ENCODE results near the gene PSMB9.
A peak's percentile ranks its signal among the peaks of the same experiment; 100 is the strongest.

The PSMB9 gene

DNA sequence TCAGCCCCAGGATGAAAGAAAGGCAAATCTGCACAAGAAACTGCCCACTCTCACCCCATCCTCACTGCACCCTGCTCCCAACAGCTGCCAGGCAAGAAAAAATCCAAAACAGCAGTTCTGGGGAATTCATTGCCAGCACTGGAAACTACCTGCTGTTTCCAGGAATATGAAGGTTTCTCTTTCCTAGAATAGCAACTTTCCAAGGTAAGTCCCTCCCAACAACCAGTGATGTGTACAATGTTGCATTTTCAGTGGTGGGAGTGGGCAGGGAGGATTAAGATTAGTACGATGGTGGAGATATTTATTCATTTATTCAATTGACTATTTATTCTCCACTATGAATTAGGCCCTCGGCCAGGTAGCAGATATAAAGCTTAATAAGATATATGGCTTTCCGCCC is 27.0 kb upstream of the PSMB9 start:
- Histone ChIP-seq H3K27ac (ENCODE audit: low read depth, low read length) (no peak overlapping the region), H3K36me3 (ENCODE audit: control insufficient read depth, insufficient read depth, low read length) (peaks cover 16% of the 10 kb centered on the region), H3K4me1 (ENCODE audit: control insufficient read depth, insufficient read depth, low read length) (peaks cover 9% of the 10 kb centered on the region; the same call in 1 of the 2 replicates), H3K9ac (ENCODE audit: low read depth, low read length) (no peak overlapping the region), H3K27me3 (ENCODE audit: control insufficient read depth, insufficient read depth, low read length) (no peaks in the 10 kb centered on the region), H3K4me3 (ENCODE audit: low read depth, low read length) (no peak overlapping the region), H3K9me3 (ENCODE audit: control insufficient read depth, insufficient read depth, low read length) (no peaks in the 10 kb centered on the region)

DNA sequence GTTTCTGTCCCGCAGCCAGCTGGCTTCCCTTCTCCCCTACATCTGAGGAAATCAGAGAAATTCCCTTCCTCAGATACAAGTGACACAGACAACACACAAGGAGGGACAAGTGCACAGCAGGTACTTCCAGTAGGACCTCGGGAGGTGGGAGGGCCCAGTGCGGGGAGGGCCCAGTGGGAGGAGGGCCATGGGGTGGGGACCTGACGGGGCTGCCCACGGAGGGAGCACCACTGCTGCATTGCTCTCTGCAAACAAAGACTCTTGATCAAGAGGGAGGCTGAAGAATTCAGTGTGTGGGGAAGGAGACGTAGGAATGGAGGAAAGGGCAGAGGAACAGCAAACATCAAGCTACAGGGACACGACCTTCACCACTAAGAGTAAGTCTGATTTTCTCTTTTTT is 24.5 kb upstream of the PSMB9 start:
- H3K27me3 ChIP-seq (ENCODE audit: control insufficient read depth, insufficient read depth, low read length) = no peaks in the 10 kb centered on the region
- peaks cover 9% of the 10 kb centered on the region; the same call in 1 of the 2 replicates for H3K4me1 ChIP-seq (ENCODE audit: control insufficient read depth, insufficient read depth, low read length)
- no peaks in the 10 kb centered on the region for H3K9me3 ChIP-seq (ENCODE audit: control insufficient read depth, insufficient read depth, low read length)
- no peak overlapping the region for H3K4me3 ChIP-seq (ENCODE audit: low read depth, low read length)
- no peak overlapping the region for H3K27ac ChIP-seq (ENCODE audit: low read depth, low read length)
- H3K9ac ChIP-seq (ENCODE audit: low read depth, low read length) = no peak overlapping the region
- H3K36me3 ChIP-seq (ENCODE audit: control insufficient read depth, insufficient read depth, low read length) = peaks cover 23% of the 10 kb centered on the region

DNA sequence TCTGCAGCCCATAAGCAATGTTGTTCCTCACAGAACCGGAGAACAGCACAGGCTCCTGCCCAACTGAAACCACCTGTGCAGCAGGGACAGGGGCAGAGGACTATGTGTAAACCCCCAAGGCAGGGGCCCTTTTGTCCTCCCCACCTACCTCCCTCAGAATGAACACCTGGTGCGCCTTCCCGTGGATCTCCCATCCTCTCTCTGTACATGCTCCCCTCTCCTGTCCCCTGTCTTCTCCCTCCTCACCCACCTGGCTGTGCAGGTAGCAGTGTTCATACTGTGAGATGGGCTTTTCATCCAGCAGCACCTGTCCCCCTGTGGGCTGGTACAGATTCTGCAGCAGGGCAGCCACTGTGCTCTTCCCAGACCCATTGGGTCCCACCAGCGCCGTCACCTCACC is 24.0 kb upstream of the PSMB9 start:
- H3K9ac ChIP-seq (ENCODE audit: low read depth, low read length) = no peak overlapping the region
- H3K36me3 ChIP-seq (ENCODE audit: control insufficient read depth, insufficient read depth, low read length) = peaks cover 29% of the 10 kb centered on the region
- H3K4me3 ChIP-seq (ENCODE audit: low read depth, low read length) = no peak overlapping the region
- H3K9me3 ChIP-seq (ENCODE audit: control insufficient read depth, insufficient read depth, low read length) = no peaks in the 10 kb centered on the region
- H3K4me1 ChIP-seq (ENCODE audit: control insufficient read depth, insufficient read depth, low read length) = peaks cover 9% of the 10 kb centered on the region; the same call in 1 of the 2 replicates
- H3K27me3 ChIP-seq (ENCODE audit: control insufficient read depth, insufficient read depth, low read length) = no peaks in the 10 kb centered on the region
- no peak overlapping the region for H3K27ac ChIP-seq (ENCODE audit: low read depth, low read length)

DNA sequence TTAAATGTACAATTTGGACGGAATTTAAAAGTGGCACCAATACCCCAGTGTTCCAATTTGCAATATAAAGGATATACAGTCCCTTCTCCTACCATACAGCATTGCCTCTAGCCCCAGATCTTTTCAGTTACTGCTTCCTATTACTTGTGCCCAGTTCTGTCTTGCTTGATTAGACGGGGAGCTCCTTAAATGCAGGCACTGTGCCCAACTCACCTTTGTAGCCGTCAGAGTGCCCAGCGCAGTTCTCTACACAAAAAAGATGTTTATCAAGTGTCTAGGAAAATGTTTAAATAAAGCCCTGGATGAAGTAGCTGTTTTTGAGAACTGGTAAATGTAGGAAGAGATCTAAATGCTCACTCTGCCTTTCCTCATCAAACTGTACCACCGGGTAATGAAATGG is 23.1 kb upstream of the PSMB9 start:
- Histone ChIP-seq H3K27ac (ENCODE audit: low read depth, low read length) (no peak overlapping the region), H3K9me3 (ENCODE audit: control insufficient read depth, insufficient read depth, low read length) (no peaks in the 10 kb centered on the region), H3K4me3 (ENCODE audit: low read depth, low read length) (no peak overlapping the region), H3K4me1 (ENCODE audit: control insufficient read depth, insufficient read depth, low read length) (peaks cover 8% of the 10 kb centered on the region; the same call in 1 of the 2 replicates), H3K27me3 (ENCODE audit: control insufficient read depth, insufficient read depth, low read length) (no peaks in the 10 kb centered on the region), H3K9ac (ENCODE audit: low read depth, low read length) (no peak overlapping the region), H3K36me3 (ENCODE audit: control insufficient read depth, insufficient read depth, low read length) (peaks cover 31% of the 10 kb centered on the region)

DNA sequence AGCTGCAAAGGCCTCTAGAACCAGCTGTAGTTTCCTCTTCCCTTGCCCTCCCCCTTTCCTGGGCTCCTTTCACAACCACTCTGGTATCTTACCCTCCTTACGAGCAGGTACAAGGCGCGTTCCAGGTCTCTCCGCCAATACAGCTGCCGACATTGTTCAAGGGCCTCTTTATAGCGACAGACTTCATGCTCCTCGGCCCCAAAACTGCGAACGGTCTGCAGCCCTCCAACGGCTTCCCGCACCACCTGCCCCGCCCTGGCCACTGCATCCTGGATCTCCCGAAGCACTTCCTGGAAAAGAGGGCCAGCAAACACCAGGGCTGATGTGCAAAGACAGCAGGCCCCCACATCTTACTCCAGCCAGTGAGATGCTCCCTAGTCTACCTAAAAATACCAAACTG is 21.5 kb upstream of the PSMB9 start:
- Histone ChIP-seq H3K27ac (ENCODE audit: low read depth, low read length) (no peak overlapping the region), H3K9me3 (ENCODE audit: control insufficient read depth, insufficient read depth, low read length) (no peaks in the 10 kb centered on the region), H3K4me1 (ENCODE audit: control insufficient read depth, insufficient read depth, low read length) (peaks cover 3% of the 10 kb centered on the region; the same call in 1 of the 2 replicates), H3K36me3 (ENCODE audit: control insufficient read depth, insufficient read depth, low read length) (peaks cover 31% of the 10 kb centered on the region), H3K27me3 (ENCODE audit: control insufficient read depth, insufficient read depth, low read length) (no peaks in the 10 kb centered on the region), H3K9ac (ENCODE audit: low read depth, low read length) (no peak overlapping the region), H3K4me3 (ENCODE audit: low read depth, low read length) (no peak overlapping the region)

DNA sequence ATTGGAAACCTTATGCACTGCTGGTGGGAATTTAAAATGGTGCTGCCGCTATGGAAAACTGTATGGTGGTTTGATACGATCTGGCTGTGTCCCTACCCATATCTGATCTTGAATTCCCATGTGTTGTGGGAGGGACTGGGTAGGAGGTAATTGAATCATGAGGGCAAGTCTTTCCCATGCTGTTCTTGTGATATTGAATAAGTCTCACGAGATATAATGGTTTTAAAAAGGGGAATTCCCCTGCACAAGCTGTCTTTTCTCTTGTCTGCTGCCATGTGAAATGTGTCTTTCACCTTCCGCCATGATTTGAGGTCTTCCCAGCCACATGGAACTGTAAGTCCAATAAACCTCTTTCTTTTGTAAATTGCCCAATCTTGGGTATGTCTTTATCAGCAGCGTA is 20.3 kb upstream of the PSMB9 start:
- no peaks in the 10 kb centered on the region for H3K9me3 ChIP-seq (ENCODE audit: control insufficient read depth, insufficient read depth, low read length)
- H3K9ac ChIP-seq (ENCODE audit: low read depth, low read length) = no peak overlapping the region
- no peak overlapping the region for H3K4me3 ChIP-seq (ENCODE audit: low read depth, low read length)
- H3K27ac ChIP-seq (ENCODE audit: low read depth, low read length) = no peak overlapping the region
- no peaks in the 10 kb centered on the region for H3K27me3 ChIP-seq (ENCODE audit: control insufficient read depth, insufficient read depth, low read length)
- H3K4me1 ChIP-seq (ENCODE audit: control insufficient read depth, insufficient read depth, low read length) = peaks cover 7% of the 10 kb centered on the region; the same call in 1 of the 2 replicates
- H3K36me3 ChIP-seq (ENCODE audit: control insufficient read depth, insufficient read depth, low read length) = peaks cover 31% of the 10 kb centered on the region

DNA sequence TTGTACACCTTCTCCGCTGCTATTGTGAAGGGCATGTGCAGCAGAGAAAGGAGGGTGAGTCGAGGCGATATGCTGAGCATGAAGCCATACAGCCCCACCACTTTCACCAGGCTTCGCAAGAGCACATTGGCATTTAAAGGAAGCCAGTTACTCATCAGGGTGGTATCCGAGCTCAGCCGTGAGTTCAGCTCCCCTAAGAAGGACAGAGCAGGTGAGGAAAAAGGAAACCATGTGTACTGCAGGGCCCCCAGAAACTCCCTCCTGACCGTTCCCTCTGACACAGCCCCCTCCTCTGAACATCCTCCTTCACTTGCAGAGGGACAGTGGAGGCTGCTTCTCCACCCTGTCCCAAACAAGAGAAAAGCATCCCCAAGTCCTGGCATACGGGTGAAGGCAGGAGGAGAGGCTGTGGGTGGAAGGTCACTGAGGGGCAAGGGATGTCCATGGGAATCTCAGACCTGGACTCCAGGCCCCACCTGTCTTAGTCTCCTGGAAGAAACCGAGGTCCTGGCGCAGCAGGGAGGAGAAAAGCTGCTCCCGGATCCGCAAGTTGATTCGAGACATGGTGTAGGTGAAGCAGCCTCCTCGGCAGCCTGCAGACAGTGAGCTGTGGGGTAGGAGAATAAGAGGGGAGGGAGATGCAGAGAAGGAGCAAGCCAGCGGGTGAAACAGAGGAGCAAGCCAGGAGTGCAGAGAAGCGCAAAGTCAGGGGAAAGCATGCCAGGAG is 18.7 kb upstream of the PSMB9 start:
- Histone ChIP-seq H3K36me3 (ENCODE audit: control insufficient read depth, insufficient read depth, low read length) (peaks cover 23% of the 10 kb centered on the region; the same call in 1 of the 2 replicates), H3K27ac (ENCODE audit: low read depth, low read length) (no peak overlapping the region), H3K4me3 (ENCODE audit: low read depth, low read length) (no peak overlapping the region)

DNA sequence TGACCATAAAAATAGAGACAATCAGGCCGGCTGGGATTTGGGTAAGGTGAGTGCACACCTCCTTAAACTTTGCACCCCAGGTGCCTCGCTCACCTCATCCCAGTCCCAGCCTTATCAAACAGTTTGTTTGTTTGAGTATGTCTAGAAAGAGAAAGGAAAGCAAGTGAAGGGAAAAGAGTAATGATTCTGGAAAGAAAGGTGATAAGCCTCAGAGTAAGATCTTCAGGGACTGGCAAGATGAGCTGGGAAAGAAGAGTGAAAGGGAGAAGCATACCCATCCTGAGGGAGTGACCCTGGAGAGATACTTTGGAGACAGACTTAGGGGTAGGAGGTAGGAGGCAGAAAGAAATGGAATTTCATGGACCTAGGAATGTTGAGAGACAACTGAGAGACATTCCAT is 17.1 kb upstream of the PSMB9 start:
- H3K9me3 ChIP-seq (ENCODE audit: control insufficient read depth, insufficient read depth, low read length) = no peaks in the 10 kb centered on the region

More for the DNA sequence above, 18.7 kb upstream of the PSMB9 start:
- H3K9ac ChIP-seq (ENCODE audit: low read depth, low read length) = no peak overlapping the region
- H3K4me1 ChIP-seq (ENCODE audit: control insufficient read depth, insufficient read depth, low read length) = peaks cover 7% of the 10 kb centered on the region; the same call in 1 of the 2 replicates
- no peaks in the 10 kb centered on the region for H3K27me3 ChIP-seq (ENCODE audit: control insufficient read depth, insufficient read depth, low read length)
- H3K9me3 ChIP-seq (ENCODE audit: control insufficient read depth, insufficient read depth, low read length) = no peaks in the 10 kb centered on the region

DNA sequence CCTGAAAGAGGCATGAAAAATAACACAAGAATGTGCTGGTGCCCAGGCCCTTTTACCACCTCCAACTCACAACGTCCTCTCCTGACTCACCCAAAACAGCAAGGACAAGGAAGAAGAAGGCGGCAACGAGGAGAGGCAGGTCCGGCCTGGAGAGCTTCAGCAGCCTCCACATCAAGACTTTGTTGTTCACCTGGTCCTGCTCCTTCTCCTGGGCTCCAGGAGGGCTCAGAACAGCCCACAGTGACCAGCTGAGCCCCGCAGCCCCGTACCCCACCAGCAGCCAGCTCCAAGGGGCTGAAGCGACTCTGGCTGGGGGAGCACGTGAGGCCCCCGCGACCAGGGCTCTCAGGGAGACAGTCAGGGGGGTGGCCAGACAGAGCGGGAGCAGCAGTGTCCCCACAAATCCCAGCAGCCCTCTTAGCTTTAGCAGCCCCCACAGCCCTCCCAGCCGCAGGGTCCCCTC is 16.3 kb upstream of the PSMB9 start:
- Histone ChIP-seq H3K36me3 (ENCODE audit: control insufficient read depth, insufficient read depth, low read length) (peaks cover 12% of the 10 kb centered on the region; the same call in 1 of the 2 replicates), H3K27me3 (ENCODE audit: control insufficient read depth, insufficient read depth, low read length) (peaks cover 2% of the 10 kb centered on the region), H3K27ac (ENCODE audit: low read depth, low read length) (no peak overlapping the region)

More for the DNA sequence above, 17.1 kb upstream of the PSMB9 start:
- Histone ChIP-seq H3K27ac (ENCODE audit: low read depth, low read length) (no peak overlapping the region), H3K4me1 (ENCODE audit: control insufficient read depth, insufficient read depth, low read length) (peaks cover 7% of the 10 kb centered on the region; the same call in 1 of the 2 replicates), H3K4me3 (ENCODE audit: low read depth, low read length) (no peak overlapping the region), H3K27me3 (ENCODE audit: control insufficient read depth, insufficient read depth, low read length) (no peaks in the 10 kb centered on the region), H3K9ac (ENCODE audit: low read depth, low read length) (no peak overlapping the region), H3K36me3 (ENCODE audit: control insufficient read depth, insufficient read depth, low read length) (peaks cover 15% of the 10 kb centered on the region; the same call in 1 of the 2 replicates)

DNA sequence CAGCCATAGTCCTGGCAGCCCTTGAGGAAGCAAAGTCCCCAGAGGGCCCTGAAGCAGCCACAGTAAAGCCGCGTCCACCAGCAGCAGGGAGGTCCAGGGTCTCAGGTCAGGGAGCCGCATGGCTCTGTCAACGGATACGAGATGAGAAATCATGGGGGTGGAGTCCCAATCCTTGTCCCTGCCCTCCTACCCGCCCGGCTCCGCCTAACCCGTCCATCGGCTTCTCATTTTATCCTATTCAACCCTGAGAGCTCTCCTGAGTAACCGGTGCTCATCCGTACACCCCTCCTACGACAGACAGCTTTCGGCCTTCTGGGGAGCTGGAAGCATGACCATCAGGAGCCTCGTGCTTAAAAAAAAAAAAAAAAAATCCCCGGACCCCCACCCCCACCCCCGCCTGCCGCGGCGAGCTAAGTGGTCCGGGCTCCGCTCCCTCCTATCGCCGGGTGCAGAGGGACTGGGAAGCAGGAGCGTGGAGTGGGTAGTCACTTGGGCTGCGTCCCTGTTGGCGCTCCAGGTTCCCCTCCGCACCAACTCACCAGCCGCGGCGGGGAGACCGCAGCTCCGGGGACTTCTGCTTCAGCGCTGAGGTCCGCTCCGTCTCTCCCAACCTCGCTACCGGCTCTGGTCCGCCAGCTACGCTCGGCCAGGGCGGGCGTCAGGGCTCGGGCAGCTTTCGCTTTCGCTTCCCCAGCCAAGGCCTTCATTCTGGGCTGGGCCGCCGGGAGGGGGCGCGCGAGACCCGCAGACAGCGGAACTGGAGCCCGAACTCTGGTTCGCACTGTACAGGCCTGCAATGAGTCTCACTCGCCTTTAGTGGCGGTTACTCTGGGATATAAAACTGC is 15.7 kb upstream of the PSMB9 start, which contains the start of gene TAP2:
TSS of gene TAP2 (minus strand) at position 626 of the 845 bp plus-strand sequence. CDS start at position 120, 506 bp downstream.
- H3K36me3 ChIP-seq (ENCODE audit: control insufficient read depth, insufficient read depth, low read length) = peaks cover 12% of the 10 kb centered on the region; the same call in 1 of the 2 replicates
- H3K9me3 ChIP-seq (ENCODE audit: control insufficient read depth, insufficient read depth, low read length) = no peaks in the 10 kb centered on the region
- peaks cover 8% of the 10 kb centered on the region for H3K27me3 ChIP-seq (ENCODE audit: control insufficient read depth, insufficient read depth, low read length)
- peak within 1 kb of the TSS; percentile 73 for H3K27ac ChIP-seq (ENCODE audit: low read depth, low read length)
- peak within 1 kb of the TSS; percentile 90 for H3K4me3 ChIP-seq (ENCODE audit: low read depth, low read length)
- H3K4me1 ChIP-seq (ENCODE audit: control insufficient read depth, insufficient read depth, low read length) = peaks cover 12% of the 10 kb centered on the region
- H3K9ac ChIP-seq (ENCODE audit: low read depth, low read length) = no peak within 1 kb of the TSS; the same call in 1 of the 2 replicates

More for the DNA sequence above, 16.3 kb upstream of the PSMB9 start:
- Histone ChIP-seq H3K4me1 (ENCODE audit: control insufficient read depth, insufficient read depth, low read length) (peaks cover 7% of the 10 kb centered on the region; the same call in 1 of the 2 replicates), H3K9ac (ENCODE audit: low read depth, low read length) (no peak overlapping the region), H3K9me3 (ENCODE audit: control insufficient read depth, insufficient read depth, low read length) (no peaks in the 10 kb centered on the region), H3K4me3 (ENCODE audit: low read depth, low read length) (peak overlapping the region; percentile 90)
